ENCODE data around the gene CCDC88B.

Gene CCDC88B

GRCh38 chr11:64340671-64341335, 799 bp downstream of the CCDC88B start:
- Histone ChIP-seq H2BK12ac (ENCODE audit: low read length) (peak overlapping the region; percentile 91), H2AFZ (ENCODE audit: low read length) (peak overlapping the region; percentile 11), H3K4me3 (ENCODE audit: low read length in 2 of 2) (peak overlapping the region in 1 of 2 donors; percentile 75), H3K27ac (replicated peaks; ENCODE audit: low read length) (no peak overlapping the region), H3K4me1 (ENCODE audit: control insufficient read depth in 2 of 2, insufficient read depth in 1 of 2, low read depth in 1 of 2, low read length in 2 of 2) (peaks cover 6 to 16% of the 10 kb centered on the region in 2 donors), H3K9me3 (replicated peaks in 1 of 2; ENCODE audit: control insufficient read depth in 2 of 2, insufficient read depth in 1 of 2, low read depth in 1 of 2, low read length in 2 of 2) (no peaks in the 10 kb centered on the region), H3K9ac (ENCODE audit: low read depth, low read length, poor library complexity) (peak overlapping the region; percentile 21), H4K8ac (ENCODE audit: low read depth, low read length) (no peak overlapping the region), H3K18ac (ENCODE audit: low read length) (peak overlapping the region; percentile 89), H2BK5ac (ENCODE audit: low read length) (no peak overlapping the region), H3K14ac (ENCODE audit: low read length) (no peak overlapping the region), H3K23ac (ENCODE audit: low read depth, low read length, poor library complexity) (peak overlapping the region; percentile 53), H3K79me1 (ENCODE audit: low read depth, low read length) (peaks cover 1% of the 10 kb centered on the region), H4K91ac (ENCODE audit: low read depth, low read length, poor library complexity) (no peak overlapping the region), H3K27me3 (ENCODE audit: control insufficient read depth in 3 of 3, insufficient read depth in 3 of 3, low read depth in 1 of 3, low read length in 3 of 3) (peaks cover 0 to 41% (median 11%) of the 10 kb centered on the region in 3 experiments), H2BK120ac (ENCODE audit: low read depth, low read length) (no peak overlapping the region), H2AK5ac (ENCODE audit: low read depth, low read length) (peak overlapping the region; percentile 97), H3K4ac (ENCODE audit: low read length) (no peak overlapping the region), H3K36me3 (replicated peaks in 1 of 2; ENCODE audit: control insufficient read depth in 2 of 2, insufficient read depth in 2 of 2, low read length in 2 of 2) (no peaks in the 10 kb centered on the region), H2BK15ac (ENCODE audit: low read length) (peak overlapping the region; percentile 63), H3K4me2 (ENCODE audit: insufficient read depth, low read length, poor library complexity, severe bottlenecking) (peak overlapping the region; percentile 92)
- DNase-seq (ENCODE audit: low spot score) = peak; percentile 62
- no CpG with 5 or more reads among the region's 33 CpGs for WGBS, 2 donors (ENCODE audit: extremely low coverage in 2 of 2, insufficient read length in 2 of 2, insufficient replicate concordance in 1 of 2)

- DNase-seq (ENCODE audit: low spot score) = no peak
- no peak overlapping the region for H2BK120ac ChIP-seq (ENCODE audit: low read depth, low read length)
- peaks cover 6 to 16% of the 10 kb centered on the region in 2 donors for H3K4me1 ChIP-seq (ENCODE audit: control insufficient read depth in 2 of 2, insufficient read depth in 1 of 2, low read depth in 1 of 2, low read length in 2 of 2)
- H3K27ac ChIP-seq (replicated peaks; ENCODE audit: low read length) = no peak overlapping the region
- no peak overlapping the region for H4K8ac ChIP-seq (ENCODE audit: low read depth, low read length)
- H4K91ac ChIP-seq (ENCODE audit: low read depth, low read length, poor library complexity) = no peak overlapping the region
- peak overlapping the region; percentile 92 for H2AK5ac ChIP-seq (ENCODE audit: low read depth, low read length)
- peak overlapping the region; percentile 89 for H3K18ac ChIP-seq (ENCODE audit: low read length)
- no peak overlapping the region for H3K4me3 ChIP-seq (ENCODE audit: low read length in 2 of 2)
- H2AFZ ChIP-seq (ENCODE audit: low read length) = no peak overlapping the region
- H2BK12ac ChIP-seq (ENCODE audit: low read length) = peak overlapping the region; percentile 91
- no peaks in the 10 kb centered on the region for H3K36me3 ChIP-seq (replicated peaks in 1 of 2; ENCODE audit: control insufficient read depth in 2 of 2, insufficient read depth in 2 of 2, low read length in 2 of 2)
- no peak overlapping the region for H3K9ac ChIP-seq (ENCODE audit: low read depth, low read length, poor library complexity)
- H3K79me1 ChIP-seq (ENCODE audit: low read depth, low read length) = peaks cover 1% of the 10 kb centered on the region
- H3K14ac ChIP-seq (ENCODE audit: low read length) = no peak overlapping the region
- H3K23ac ChIP-seq (ENCODE audit: low read depth, low read length, poor library complexity) = peak overlapping the region; percentile 53
- peaks cover 0 to 41% (median 11%) of the 10 kb centered on the region in 3 experiments for H3K27me3 ChIP-seq (ENCODE audit: control insufficient read depth in 3 of 3, insufficient read depth in 3 of 3, low read depth in 1 of 3, low read length in 3 of 3)
- no peak overlapping the region for H3K4me2 ChIP-seq (ENCODE audit: insufficient read depth, low read length, poor library complexity, severe bottlenecking)
- WGBS, 2 donors (ENCODE audit: extremely low coverage in 2 of 2, insufficient read length in 2 of 2, insufficient replicate concordance in 1 of 2) = no CpG with 5 or more reads among the region's 21 CpGs
- no peak overlapping the region for H3K4ac ChIP-seq (ENCODE audit: low read length)
- H2BK15ac ChIP-seq (ENCODE audit: low read length) = peak overlapping the region; percentile 63
- no peaks in the 10 kb centered on the region for H3K9me3 ChIP-seq (replicated peaks in 1 of 2; ENCODE audit: control insufficient read depth in 2 of 2, insufficient read depth in 1 of 2, low read depth in 1 of 2, low read length in 2 of 2)
- H2BK5ac ChIP-seq (ENCODE audit: low read length) = no peak overlapping the region
Measured at GRCh38 chr11:64341429-64341828, 1.4 kb downstream of the CCDC88B start.

- WGBS, 2 donors (ENCODE audit: extremely low coverage in 2 of 2, insufficient read length in 2 of 2, insufficient replicate concordance in 1 of 2) = no CpG with 5 or more reads among the region's 55 CpGs
- H3K27ac ChIP-seq (replicated peaks; ENCODE audit: low read length) = no peak overlapping the region
- H3K4ac ChIP-seq (ENCODE audit: low read length) = no peak overlapping the region
- peaks cover 6 to 16% of the 10 kb centered on the region in 2 donors for H3K4me1 ChIP-seq (ENCODE audit: control insufficient read depth in 2 of 2, insufficient read depth in 1 of 2, low read depth in 1 of 2, low read length in 2 of 2)
- H2AFZ ChIP-seq (ENCODE audit: low read length) = peak overlapping the region; percentile 92
- peak; percentile 80 for DNase-seq (ENCODE audit: low spot score)
- peak overlapping the region; percentile 87 for H2BK120ac ChIP-seq (ENCODE audit: low read depth, low read length)
- H2BK15ac ChIP-seq (ENCODE audit: low read length) = peak overlapping the region; percentile 95
- peaks cover 0 to 41% (median 11%) of the 10 kb centered on the region in 3 experiments for H3K27me3 ChIP-seq (ENCODE audit: control insufficient read depth in 3 of 3, insufficient read depth in 3 of 3, low read depth in 1 of 3, low read length in 3 of 3)
- peak overlapping the region; percentile 94 for H2AK5ac ChIP-seq (ENCODE audit: low read depth, low read length)
- H3K18ac ChIP-seq (ENCODE audit: low read length) = peak overlapping the region; percentile 89
- no peak overlapping the region for H3K14ac ChIP-seq (ENCODE audit: low read length)
- H3K9me3 ChIP-seq (replicated peaks in 1 of 2; ENCODE audit: control insufficient read depth in 2 of 2, insufficient read depth in 1 of 2, low read depth in 1 of 2, low read length in 2 of 2) = no peaks in the 10 kb centered on the region
- no peak overlapping the region for H4K8ac ChIP-seq (ENCODE audit: low read depth, low read length)
- H2BK5ac ChIP-seq (ENCODE audit: low read length) = no peak overlapping the region
- peaks cover 1% of the 10 kb centered on the region for H3K79me1 ChIP-seq (ENCODE audit: low read depth, low read length)
- no peak overlapping the region for H4K91ac ChIP-seq (ENCODE audit: low read depth, low read length, poor library complexity)
- peak overlapping the region; percentile 45 for H3K9ac ChIP-seq (ENCODE audit: low read depth, low read length, poor library complexity)
- H3K4me3 ChIP-seq (ENCODE audit: low read length in 2 of 2) = peak overlapping the region in 1 of 2 donors; percentile 70
- peak overlapping the region; percentile 54 for H3K4me2 ChIP-seq (ENCODE audit: insufficient read depth, low read length, poor library complexity, severe bottlenecking)
- peak overlapping the region; percentile 94 for H3K23ac ChIP-seq (ENCODE audit: low read depth, low read length, poor library complexity)
- H3K36me3 ChIP-seq (replicated peaks in 1 of 2; ENCODE audit: control insufficient read depth in 2 of 2, insufficient read depth in 2 of 2, low read length in 2 of 2) = no peaks in the 10 kb centered on the region
- peak overlapping the region; percentile 77 for H2BK12ac ChIP-seq (ENCODE audit: low read length)
Measured at GRCh38 chr11:64341851-64342791, 2.1 kb downstream of the CCDC88B start.

Measured in neuronal stem cell (in vitro differentiated cells).